NCI-H524 treated with DMSO at 0.1 percent for 48 hours (cell line): ENCODE measurements around the gene GJB6.

ENCODE experiments used
- DNase-seq: peaks from one replicate; lab custom pipeline; 2025; lab: John Stamatoyannopoulos, UW

The GJB6 gene

DNA sequence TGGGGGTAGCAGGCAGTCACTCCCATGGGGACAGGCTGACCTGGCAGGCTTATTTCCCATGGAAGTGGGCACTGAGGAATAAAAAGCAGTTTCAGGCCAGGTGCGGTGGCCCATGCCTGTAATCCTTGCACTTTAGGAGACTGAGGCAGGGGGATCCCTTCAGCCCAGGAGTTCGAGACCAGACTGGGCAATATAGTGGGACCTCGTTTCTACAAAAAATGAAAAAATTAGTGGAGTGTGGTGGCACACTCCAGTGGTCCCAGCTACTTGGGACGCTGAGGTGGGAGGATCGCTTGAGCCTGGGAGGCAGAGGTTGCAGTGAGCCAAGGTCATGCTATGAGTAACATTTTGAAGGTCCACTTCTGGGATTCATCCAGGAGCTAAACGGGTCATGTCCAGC, 45.3 kb downstream of the GJB6 start:
- DNase-seq: no peak

GRCh38 chr13:20185366-20186056, 46.6 kb downstream of the GJB6 start:
- DNase-seq: peak; percentile 81

DNA sequence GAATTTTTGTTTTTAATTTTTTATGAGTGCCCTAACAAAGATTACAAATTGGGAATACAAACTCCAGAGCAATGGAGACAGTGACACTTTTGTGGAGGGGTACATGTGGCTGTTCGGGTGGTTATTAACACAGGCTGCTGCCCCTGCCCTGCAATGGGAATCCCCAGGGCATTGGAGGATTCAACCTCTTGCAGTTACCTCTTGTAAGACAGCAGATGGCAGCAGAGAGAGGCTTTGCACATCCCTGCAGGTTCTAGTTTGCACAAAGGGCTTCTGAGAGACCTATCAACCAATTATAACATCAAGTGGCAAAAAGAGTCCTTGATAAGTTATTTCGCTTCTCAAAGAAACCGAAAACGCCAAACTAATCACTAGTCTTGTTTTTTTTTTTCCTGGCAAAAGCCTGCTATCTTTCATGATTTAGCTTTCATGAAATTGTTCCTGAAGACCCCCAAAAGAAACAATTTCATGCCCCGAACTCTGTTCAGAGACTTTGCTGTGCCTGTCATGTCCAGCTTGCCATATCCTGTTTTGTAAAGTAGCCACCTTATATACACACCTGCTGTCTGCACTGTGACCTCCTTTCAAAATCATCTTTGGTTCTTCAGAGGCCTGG, 49.8 kb downstream of the GJB6 start:
- DNase-seq: peak; percentile 60

DNA sequence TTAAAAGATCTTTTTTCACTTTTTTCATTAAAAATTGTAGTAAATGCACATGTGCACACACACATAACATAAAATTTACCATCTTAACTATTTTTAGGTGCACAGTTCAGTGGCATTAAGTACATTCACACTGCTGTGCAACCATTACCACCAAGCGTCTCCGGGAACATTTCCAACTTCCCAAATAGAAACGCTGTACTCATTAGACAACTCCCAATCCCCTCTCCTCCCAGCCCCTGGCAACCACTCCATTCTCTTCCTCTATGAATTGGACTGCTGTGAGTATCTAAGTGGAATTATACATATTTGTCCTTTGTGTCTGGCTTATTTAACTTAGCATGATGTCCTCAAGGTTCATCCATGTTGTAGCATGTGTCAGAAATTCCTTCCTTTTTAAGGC, 50.9 kb downstream of the GJB6 start:
- DNase-seq: no peak

GRCh38 chr13:20178156-20178555, 54.0 kb downstream of the GJB6 start:
- DNase-seq: no peak

DNA sequence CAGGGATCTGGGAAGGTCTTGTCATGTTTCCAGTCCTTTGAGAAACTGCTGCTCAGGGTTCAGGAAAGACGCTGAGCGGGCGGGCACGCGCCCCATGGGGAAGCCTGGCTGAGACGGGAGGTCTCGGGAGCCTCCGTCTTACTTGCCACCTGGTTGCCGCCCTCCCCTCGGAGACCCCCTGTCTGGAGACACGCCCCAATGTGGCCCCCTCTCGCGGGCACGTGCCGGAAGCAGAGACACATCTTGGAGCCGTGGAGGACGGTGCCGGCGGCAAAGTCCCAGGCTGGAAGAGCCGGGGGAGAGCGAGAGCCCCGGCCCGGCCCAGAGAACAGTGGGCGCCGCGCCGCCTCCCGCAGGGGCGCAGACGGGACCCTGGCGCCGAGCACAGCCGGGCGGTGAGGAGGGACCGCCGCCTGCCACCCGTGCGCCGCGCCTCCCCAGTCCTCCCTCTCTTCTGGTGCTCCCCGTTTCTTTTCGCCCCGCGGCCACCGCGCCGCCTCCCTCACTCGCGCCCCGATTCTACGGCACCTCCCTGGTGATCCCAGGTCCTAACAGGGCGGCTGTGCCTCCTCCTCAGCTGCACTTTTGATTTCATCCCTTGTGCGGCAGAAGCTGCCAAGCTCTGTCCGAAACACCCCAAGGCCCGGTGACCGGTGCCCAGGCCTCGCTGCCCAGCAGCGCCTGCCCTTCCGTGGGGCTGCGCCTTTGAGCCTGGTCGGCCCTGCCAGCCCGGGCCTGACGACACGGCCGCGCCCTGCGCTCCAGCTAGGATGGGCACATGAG, 54.9 kb downstream of the GJB6 start:
- no peak for DNase-seq

DNA sequence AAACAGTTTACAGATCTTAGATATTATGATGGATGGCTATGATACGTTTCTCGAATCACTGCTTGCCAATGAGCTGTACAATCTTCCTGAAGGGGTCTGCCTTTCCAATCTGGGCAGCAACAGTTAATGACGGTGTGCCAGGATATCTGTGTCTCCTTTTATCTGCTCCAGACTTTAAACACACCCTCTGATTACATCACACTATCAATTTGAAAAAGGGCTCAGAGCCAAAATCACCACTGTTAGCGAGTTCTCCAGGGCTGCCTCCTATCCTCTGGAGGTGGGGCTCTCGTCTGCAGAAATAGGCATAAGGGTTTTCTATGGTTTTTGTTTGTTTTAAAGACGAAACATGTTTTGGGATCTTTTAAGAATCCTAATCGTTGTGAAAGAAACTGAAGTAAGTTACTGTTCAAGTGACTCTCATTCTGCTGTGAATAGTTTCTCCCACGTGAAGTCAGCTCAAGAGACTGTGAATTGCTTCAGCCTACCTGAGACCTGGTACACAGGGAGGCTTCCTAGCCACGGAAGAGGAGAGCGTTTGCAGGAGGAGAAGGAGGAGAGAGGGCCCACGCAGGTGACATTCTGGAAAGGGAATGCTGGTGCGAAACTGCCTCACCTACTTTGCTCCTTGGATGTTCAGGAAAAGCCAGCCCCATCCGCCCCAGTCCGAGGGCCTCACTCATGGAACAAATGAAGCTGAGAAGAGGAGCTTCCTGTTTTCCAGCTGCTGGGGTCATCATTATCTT, 56.0 kb downstream of the GJB6 start:
- no peak for DNase-seq

DNA sequence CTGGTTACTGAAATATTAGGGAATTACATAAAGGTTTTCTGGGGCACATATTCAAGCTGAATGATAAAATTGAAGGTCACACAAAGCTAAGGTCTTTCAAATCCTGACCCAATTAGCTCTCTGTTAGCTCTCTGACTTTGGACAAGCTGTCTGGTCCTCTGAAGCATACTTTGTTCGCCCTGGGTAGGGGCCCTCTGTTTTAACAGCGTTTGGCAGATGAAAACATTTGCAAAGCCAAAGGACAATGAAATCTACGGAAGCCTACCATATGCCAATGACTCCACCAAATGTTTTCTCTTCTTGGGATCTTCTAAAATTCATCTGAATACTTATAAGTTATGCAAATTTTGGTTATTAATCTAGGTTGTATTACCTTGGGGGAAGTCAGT, 56.7 kb downstream of the GJB6 start:
- DNase-seq: no peak

DNA sequence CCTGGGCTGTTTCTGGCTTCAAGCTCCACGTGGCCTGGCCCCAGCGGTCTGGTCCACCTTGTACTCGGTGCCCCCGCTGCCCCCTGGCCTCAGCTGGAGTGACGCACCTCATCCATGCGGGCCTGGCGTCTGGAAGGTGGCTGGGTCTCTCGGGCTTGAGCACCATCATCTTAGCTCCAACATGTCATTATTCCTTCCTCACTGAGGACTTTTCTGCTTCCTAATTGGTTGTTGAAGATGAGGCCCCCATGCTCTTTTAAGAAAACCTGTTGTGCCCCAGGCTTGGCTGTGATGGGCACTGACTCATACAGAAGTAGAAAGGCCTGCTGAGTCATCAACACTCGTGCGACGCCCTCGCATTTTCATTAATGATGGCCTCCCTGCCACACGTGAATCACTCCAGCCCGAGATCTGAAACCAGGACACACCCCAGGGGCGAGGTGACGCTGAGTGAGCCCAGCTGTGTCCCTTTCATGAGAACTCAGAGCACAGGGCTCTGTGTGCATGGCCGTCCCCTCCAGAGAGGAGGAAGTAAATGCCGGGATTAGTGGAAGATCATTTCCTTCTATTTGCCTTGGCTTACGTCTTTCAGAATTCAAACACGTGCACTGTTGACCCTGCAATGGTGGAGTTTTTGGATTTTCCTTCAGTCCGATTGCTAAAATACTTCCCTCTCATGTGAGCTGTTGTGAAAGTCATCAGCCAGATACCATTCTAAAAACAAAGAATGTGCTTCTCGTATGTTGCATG, 57.3 kb downstream of the GJB6 start:
- no peak for DNase-seq

DNA sequence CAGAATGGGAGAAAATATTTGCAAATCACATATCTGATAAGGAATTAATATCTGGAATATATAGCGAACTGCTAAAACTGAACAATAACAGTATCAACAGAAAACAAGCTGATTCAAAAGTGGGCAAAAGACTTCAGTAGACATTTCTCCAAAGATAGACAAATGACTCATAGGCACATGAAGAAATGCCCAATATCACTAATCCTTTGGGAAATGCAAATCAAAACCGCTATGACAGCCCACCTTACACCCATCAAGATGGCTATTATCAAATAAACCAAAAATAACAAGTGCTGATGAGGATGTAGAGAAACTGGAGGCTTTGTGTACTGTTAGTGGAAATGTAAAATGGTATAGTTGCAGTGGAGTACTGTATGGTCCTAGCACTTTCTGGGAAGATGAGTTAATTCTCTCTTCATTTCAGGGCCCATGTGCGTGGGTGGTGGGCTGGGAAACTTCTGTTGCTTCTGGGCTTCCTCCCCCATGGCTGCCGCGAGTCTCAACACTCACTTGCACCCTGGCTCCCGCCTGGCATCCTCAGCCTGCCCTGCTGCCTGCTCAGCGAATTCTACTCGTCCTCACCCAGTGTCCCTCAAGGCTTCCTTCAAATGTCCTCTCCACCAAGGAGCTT, 58.9 kb downstream of the GJB6 start:
- no peak for DNase-seq
